ENCODE results near the gene ST3GAL4.

DNA sequence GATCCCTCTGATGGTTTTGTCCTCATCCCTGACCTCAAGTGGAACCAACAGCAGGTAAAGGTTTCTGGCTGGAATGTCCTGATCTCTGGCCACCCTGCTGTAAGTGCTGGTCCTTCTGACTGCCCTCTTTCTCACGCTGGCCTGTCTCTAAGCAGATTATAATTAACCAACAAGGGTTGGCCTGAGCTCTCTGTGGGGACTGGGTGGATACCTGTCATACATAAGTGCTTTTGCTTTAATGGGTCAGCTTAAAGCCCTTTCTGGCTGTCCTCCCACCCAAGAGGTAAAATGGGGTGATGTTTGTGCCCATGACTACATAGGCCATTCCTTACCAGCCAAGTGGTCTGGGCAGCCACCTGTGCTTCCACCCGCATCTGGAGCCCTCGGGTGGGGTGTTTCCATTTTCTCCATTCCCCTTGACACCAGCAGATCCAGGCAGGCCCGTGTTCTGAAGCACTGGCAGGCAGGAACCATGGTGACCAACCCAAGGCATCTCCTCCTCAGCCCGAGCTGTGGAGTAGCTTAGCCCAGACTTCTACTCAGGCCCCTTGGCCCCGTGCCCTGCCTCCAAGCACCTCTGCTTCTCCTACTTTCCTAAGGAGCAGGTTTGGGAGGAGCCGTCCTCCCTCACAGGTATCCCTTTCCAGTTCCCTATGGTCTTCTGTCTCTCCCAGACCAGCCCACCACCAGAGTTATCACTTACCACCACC lies 17.0 kb upstream of the ST3GAL4 start:
- TF ChIP-seq, protein P1, sequence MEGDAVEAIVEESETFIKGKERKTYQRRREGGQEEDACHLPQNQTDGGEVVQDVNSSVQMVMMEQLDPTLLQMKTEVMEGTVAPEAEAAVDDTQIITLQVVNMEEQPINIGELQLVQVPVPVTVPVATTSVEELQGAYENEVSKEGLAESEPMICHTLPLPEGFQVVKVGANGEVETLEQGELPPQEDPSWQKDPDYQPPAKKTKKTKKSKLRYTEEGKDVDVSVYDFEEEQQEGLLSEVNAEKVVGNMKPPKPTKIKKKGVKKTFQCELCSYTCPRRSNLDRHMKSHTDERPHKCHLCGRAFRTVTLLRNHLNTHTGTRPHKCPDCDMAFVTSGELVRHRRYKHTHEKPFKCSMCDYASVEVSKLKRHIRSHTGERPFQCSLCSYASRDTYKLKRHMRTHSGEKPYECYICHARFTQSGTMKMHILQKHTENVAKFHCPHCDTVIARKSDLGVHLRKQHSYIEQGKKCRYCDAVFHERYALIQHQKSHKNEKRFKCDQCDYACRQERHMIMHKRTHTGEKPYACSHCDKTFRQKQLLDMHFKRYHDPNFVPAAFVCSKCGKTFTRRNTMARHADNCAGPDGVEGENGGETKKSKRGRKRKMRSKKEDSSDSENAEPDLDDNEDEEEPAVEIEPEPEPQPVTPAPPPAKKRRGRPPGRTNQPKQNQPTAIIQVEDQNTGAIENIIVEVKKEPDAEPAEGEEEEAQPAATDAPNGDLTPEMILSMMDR (IDR thresholded peaks at IDR 0.05), result no peak
- TF ChIP-seq POLR2A (IDR thresholded peaks at IDR 0.05), result no peak
